A549 (cell line): ENCODE measurements around the gene ZNF530. TPM values are rescaled to one million over a fixed set of nuclear protein-coding genes. Genes with fewer than 3 reads are reported as not detected.

ENCODE experiments used
- ATAC-seq, 2 experiments: fragments of 200-7000 bp in 1 of 2; fragments of >200 bp in 1 of 2; cut with Nextera tagmentation in 1 of 2; cut with Tn5 transposase in 1 of 2; 3 replicates each; pipeline versions ENCODE4 v1.8.0 to v1.9.1; 2018 to 2020; ENCODE audit warnings: mild to moderate bottlenecking in 1 of 2, moderate library complexity in 1 of 2
- CTCF ChIA-PET: fragments of 300-600 bp; sonication (Branson Sonifier 250); formaldehyde crosslinking; extraction: SDS; loops from one replicate; lab custom pipeline; 2021; ENCODE audit warnings: antibody characterized with exemption, inconsistent platforms; lab: Yijun Ruan, JAX
- POLR2A ChIA-PET: fragments of 350-600 bp; formaldehyde crosslinking; extraction: SDS; loops from one replicate; lab custom pipeline; 2021; ENCODE audit warnings: antibody characterized with exemption, inconsistent platforms; lab: Yijun Ruan, JAX
- DNase-seq, 2 experiments: peaks; one replicate each; pipeline versions ENCODE4 v3.0.0 to v3.0.0-alpha.2; 2011 to 2016; ENCODE audit warnings: low read depth in 1 of 2, low spot score in 1 of 2
- FAIRE-seq: peaks from 2 replicates; lab custom pipeline; 2011; peaks lifted over from hg19 to GRCh38; lab: Jason Lieb, UNC
- H3K27ac ChIP-seq, 2 experiments: fragments of >200 bp; sonication (Bioruptor Twin); formaldehyde crosslinking; 3 replicates each; pipeline ENCODE4 v1.5.1; 2016 to 2017
- H3K4me1 ChIP-seq: fragments of >200 bp; sonication (Bioruptor Twin); formaldehyde crosslinking; 3 replicates; pipeline ENCODE4 v1.6.1; 2016
- H3K4me2 ChIP-seq: fragments of >200 bp; sonication (Bioruptor Twin); formaldehyde crosslinking; 3 replicates; pipeline ENCODE4 v1.6.1; 2016
- H3K4me3 ChIP-seq: fragments of >200 bp; sonication (Bioruptor Twin); formaldehyde crosslinking; 3 replicates; pipeline ENCODE4 v1.5.1; 2016
- H3K9me3 ChIP-seq: fragments of >200 bp; sonication (Bioruptor Twin); formaldehyde crosslinking; 3 replicates; pipeline ENCODE4 v1.6.1; 2016
- EP300 ChIP-seq, 2 experiments: fragments of >200 bp; sonication (Bioruptor Twin); formaldehyde crosslinking; IDR thresholded peaks; 2 replicates in 1 of 2; 3 replicates in 1 of 2; pipeline ENCODE4 v1.6.1; 2016 to 2017
- FOSL2 ChIP-seq, 2 experiments: fragments of 450-650 bp in 1 of 2; fragments of >200 bp in 1 of 2; sonication (Bioruptor Twin) in 1 of 2; formaldehyde crosslinking; IDR thresholded peaks; 2 replicates each; pipeline versions ENCODE4 v1.5.0 to v1.6.1; 2016 to 2020; ENCODE audit warnings: mild to moderate bottlenecking in 1 of 2, moderate library complexity in 1 of 2
- GATA3 ChIP-seq: IDR thresholded peaks from 2 replicates; pipeline ENCODE4 v1.6.1; 2012; ENCODE audit warnings: borderline replicate concordance
- HEYL ChIP-seq: fragments of 250-450 bp; sonication (Bioruptor Pico); IDR thresholded peaks from 2 replicates; pipeline ENCODE4 v1.8.0; 2021; ENCODE audit warnings: mild to moderate bottlenecking, moderate library complexity
- KDM1A ChIP-seq: fragments of 200-600 bp; sonication (generic); IDR thresholded peaks from 2 replicates; pipeline ENCODE4 v1.6.1; 2016; ENCODE audit warnings: low read depth, mild to moderate bottlenecking
- MAFK ChIP-seq: fragments of 450-650 bp; IDR thresholded peaks from 2 replicates; pipeline ENCODE4 v1.6.1; 2014; ENCODE audit not compliant: partially characterized antibody
- NPAS2 ChIP-seq: fragments of 250-450 bp; sonication (Bioruptor Pico); IDR thresholded peaks from 2 replicates; pipeline ENCODE4 v1.8.0; 2022; ENCODE audit warnings: mild to moderate bottlenecking, moderate library complexity, borderline replicate concordance
- NR3C1 ChIP-seq: fragments of >200 bp; sonication (Bioruptor Twin); formaldehyde crosslinking; IDR thresholded peaks from 3 replicates; pipeline ENCODE4 v1.6.1; 2017
- POLR2AphosphoS2 ChIP-seq: conservative IDR thresholded peaks from 2 replicates; pipeline ENCODE4 v1.6.1; 2012; ENCODE audit warnings: low read length, improper control_type of control experiment, inconsistent platforms
- RAD21 ChIP-seq, 2 experiments: fragments of >200 bp in 1 of 2; sonication (Bioruptor Twin) in 1 of 2; formaldehyde crosslinking in 1 of 2; IDR thresholded peaks in 1 of 2; conservative IDR thresholded peaks in 1 of 2; 2 replicates in 1 of 2; 3 replicates in 1 of 2; pipeline ENCODE4 v1.6.1; 2012 to 2018; ENCODE audit warnings: inconsistent platforms in 1 of 2
- SMC3 ChIP-seq: fragments of >200 bp; sonication (Bioruptor Twin); formaldehyde crosslinking; IDR thresholded peaks from 3 replicates; pipeline ENCODE4 v1.6.1; 2018; ENCODE audit warnings: inconsistent platforms
- TFCP2L1 ChIP-seq: fragments of 250-450 bp; sonication (Bioruptor Pico); IDR thresholded peaks from 2 replicates; pipeline ENCODE4 v1.5.0; 2021; ENCODE audit warnings: mild to moderate bottlenecking
- ZFP36 ChIP-seq: fragments of 450-650 bp; IDR thresholded peaks from 2 replicates; pipeline ENCODE4 v1.6.1; 2014; ENCODE audit warnings: borderline replicate concordance; ENCODE audit not compliant: partially characterized antibody
- WGBS: methylation state at CpG from one replicate; pipeline ENCODE4 v1.1.6; 2017; ENCODE audit errors: missing lambda C conversion rate; 5-methylcytosine and 5-hydroxymethylcytosine counted together
- polyA plus RNA-seq, 4 experiments: library from polyadenylated mRNA; depleted of rRNA in 3 of 4; stranded (reverse); fragments of >200 nt; fragmentation: RNase III in 1 of 4; extraction: RNeasy Plus Mini Kit Qiagen cat#74134 plus additional on column Dnase treatment in 1 of 4; gene quantifications; 2 replicates in 3 of 4; 3 replicates in 1 of 4; pipeline ENCODE4 v1.2.3, GENCODE V29; 2011 to 2017
- TF ChIP-seq, protein P1 (sequence below): fragments of >200 bp; sonication (Bioruptor Twin); formaldehyde crosslinking; IDR thresholded peaks from 2 replicates; pipeline ENCODE4 v1.6.1; 2016
- TF ChIP-seq, protein P2 (sequence below): fragments of 150-350 bp; IDR thresholded peaks from 2 replicates; pipeline ENCODE4 v1.6.1; 2014; ENCODE audit warnings: low read depth, mild to moderate bottlenecking, low read length

The ZNF530 gene
- polyA plus RNA-seq, 2 of the 4 experiments (the other 2 are of a cell fraction), result 4.9 to 5.9 TPM

DNA sequence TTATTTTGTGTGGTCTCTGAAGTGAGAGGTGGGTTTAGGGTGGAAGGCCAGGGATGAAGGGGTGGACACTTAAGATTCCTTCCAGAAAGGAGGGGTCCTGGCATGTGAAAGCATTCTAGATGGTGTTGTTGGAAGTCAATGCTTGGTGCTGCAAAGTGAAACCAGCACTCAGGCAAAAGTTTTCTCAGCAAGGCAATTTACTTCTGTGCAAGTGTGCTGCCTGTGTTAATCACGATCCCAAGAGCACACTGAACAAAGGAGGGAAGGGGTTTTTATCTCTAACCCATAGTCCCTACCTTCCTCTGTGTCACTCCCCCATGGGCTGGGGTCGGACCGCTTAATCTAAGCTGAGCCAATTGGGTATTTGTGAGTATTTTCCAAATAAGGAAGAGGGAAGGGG lies 15.7 kb downstream of the ZNF530 start:
- CTCF ChIA-PET, result interaction anchor here (1.3 kb wide), 1 partner anchor 11 kb away, joined by 4 read pairs; no protein-coding TSS in a partner anchor
- Histone ChIP-seq H3K4me2 (no peak overlapping the region), H3K27ac (no peak overlapping the region), H3K4me3 (peak overlapping the region; percentile 81; the same call in 2 of the 3 replicates), H3K4me1 (no peaks in the 10 kb centered on the region), H3K9me3 (peaks cover 98% of the 10 kb centered on the region)
- FAIRE-seq, result no peak
- no peak for DNase-seq
- POLR2A ChIA-PET, result interaction anchor here (2.1 kb wide), 1 partner anchor 18 kb away, joined by 16 read pairs; the partner anchor contains the start of gene ZNF211
- no peak for ATAC-seq
- TF ChIP-seq SMC3, result no peak
- 98% methylated on average over 3 of the region's 3 CpGs for WGBS

DNA sequence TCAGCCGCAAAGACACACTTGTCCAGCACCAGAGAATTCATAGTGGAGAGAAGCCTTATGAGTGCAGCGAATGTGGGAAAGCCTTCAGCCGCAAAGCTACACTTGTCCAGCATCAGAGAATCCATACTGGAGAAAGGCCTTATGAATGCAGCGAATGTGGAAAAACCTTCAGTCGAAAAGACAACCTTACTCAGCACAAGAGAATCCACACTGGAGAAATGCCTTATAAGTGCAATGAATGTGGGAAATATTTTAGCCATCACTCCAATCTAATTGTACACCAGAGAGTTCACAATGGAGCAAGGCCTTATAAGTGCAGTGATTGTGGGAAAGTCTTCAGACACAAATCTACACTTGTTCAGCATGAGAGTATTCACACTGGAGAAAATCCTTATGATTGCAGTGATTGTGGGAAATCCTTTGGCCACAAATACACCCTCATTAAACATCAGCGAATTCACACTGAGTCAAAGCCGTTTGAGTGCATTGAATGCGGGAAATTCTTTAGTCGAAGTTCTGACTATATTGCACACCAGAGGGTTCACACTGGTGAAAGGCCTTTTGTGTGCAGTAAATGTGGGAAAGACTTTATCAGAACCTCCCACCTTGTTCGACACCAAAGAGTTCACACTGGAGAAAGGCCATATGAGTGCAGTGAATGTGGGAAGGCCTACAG lies 21.1 kb downstream of the ZNF530 start:
- Histone ChIP-seq H3K4me2 (no peak overlapping the region), H3K27ac (no peak overlapping the region)
- ChIA-PET CTCF (interaction anchor here (0.6 to 1.7 kb wide), 2 partner anchors 63 to 323 kb away, joined by 3 to 4 read pairs; no protein-coding TSS in a partner anchor), POLR2A (no interaction called here)
- 95% methylated on average over 10 of the region's 10 CpGs for WGBS
- no peak for TF ChIP-seq MAFK
- TF ChIP-seq TFCP2L1 (CRISPR knock-in tag), result no peak
- TF ChIP-seq KDM1A, result peak; percentile 77; the same call in 1 of the 2 replicates
- TF ChIP-seq GATA3, result peak; percentile 61; the same call in 1 of the 2 replicates
- no peak for TF ChIP-seq EP300 (IDR thresholded peaks at IDR 0.05)
- TF ChIP-seq, protein P1, sequence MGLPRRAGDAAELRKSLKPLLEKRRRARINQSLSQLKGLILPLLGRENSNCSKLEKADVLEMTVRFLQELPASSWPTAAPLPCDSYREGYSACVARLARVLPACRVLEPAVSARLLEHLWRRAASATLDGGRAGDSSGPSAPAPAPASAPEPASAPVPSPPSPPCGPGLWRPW, result peak; percentile 39; the same call in 1 of the 2 replicates
- TF ChIP-seq NPAS2 (CRISPR knock-in tag), result no peak
- TF ChIP-seq, all 56 proteins: peak for 3
- DNase-seq (peak in 1 of 2 experiments; percentile 67), ATAC-seq (no peak), FAIRE-seq (no peak)
- no peaks in the 10 kb centered on the region for H3K4me1 ChIP-seq
- H3K4me3 ChIP-seq, result no peak overlapping the region
- peaks cover 100% of the 10 kb centered on the region for H3K9me3 ChIP-seq

DNA sequence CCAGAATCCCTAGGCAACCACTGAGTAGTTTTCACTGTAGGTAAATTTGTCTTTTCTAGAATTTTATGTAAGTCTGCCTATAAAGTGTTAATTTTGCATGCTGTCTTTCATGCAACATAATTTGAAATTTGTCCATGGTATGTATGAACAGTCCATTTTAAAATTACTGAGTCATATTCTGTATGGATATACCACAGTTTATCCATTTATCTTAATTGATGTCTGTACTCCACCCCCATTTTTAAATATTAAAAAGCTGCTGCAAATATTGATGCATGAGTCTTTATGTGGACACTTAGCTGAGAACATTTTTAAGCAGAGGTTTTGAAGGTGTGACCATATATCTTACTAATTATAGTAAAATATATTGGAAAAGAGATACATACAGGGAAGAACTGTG lies 23.4 kb downstream of the ZNF530 start:
- ChIA-PET POLR2A (no interaction called here), CTCF (no interaction called here)
- Histone ChIP-seq H3K27ac (no peak overlapping the region), H3K4me2 (no peak overlapping the region), H3K4me1 (no peaks in the 10 kb centered on the region), H3K4me3 (no peak overlapping the region), H3K9me3 (peaks cover 99% of the 10 kb centered on the region)
- FAIRE-seq (no peak), ATAC-seq (no peak), DNase-seq (no peak)
- TF ChIP-seq NPAS2 (CRISPR knock-in tag), result no peak
- TF ChIP-seq TFCP2L1 (CRISPR knock-in tag), result no peak
- no peak for TF ChIP-seq FOSL2 (IDR thresholded peaks at IDR 0.05)
- no peak for TF ChIP-seq FOSL2 (CRISPR knock-in tag; IDR thresholded peaks at IDR 0.05)
- no peak for TF ChIP-seq POLR2AphosphoS2
- no peak for TF ChIP-seq ZFP36
- TF ChIP-seq HEYL (CRISPR knock-in tag), result no peak
- TF ChIP-seq, protein P2, sequence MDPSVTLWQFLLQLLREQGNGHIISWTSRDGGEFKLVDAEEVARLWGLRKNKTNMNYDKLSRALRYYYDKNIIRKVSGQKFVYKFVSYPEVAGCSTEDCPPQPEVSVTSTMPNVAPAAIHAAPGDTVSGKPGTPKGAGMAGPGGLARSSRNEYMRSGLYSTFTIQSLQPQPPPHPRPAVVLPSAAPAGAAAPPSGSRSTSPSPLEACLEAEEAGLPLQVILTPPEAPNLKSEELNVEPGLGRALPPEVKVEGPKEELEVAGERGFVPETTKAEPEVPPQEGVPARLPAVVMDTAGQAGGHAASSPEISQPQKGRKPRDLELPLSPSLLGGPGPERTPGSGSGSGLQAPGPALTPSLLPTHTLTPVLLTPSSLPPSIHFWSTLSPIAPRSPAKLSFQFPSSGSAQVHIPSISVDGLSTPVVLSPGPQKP, result no peak
- TF ChIP-seq NR3C1, result no peak
- TF ChIP-seq RAD21 (conservative IDR thresholded peaks at IDR 0.05 in 1 of 2, IDR thresholded peaks at IDR 0.05 in 1 of 2), result no peak
- TF ChIP-seq SMC3, result no peak
